D341Med (cell line): ENCODE results near the gene TIMP3.
A peak's percentile ranks its signal among the peaks of the same experiment; 100 is the strongest.

Source experiments
- DNase-seq: peaks from one replicate; pipeline ENCODE4 v3.0.0; 2012; ENCODE audit warnings: low spot score

The TIMP3 gene

DNA sequence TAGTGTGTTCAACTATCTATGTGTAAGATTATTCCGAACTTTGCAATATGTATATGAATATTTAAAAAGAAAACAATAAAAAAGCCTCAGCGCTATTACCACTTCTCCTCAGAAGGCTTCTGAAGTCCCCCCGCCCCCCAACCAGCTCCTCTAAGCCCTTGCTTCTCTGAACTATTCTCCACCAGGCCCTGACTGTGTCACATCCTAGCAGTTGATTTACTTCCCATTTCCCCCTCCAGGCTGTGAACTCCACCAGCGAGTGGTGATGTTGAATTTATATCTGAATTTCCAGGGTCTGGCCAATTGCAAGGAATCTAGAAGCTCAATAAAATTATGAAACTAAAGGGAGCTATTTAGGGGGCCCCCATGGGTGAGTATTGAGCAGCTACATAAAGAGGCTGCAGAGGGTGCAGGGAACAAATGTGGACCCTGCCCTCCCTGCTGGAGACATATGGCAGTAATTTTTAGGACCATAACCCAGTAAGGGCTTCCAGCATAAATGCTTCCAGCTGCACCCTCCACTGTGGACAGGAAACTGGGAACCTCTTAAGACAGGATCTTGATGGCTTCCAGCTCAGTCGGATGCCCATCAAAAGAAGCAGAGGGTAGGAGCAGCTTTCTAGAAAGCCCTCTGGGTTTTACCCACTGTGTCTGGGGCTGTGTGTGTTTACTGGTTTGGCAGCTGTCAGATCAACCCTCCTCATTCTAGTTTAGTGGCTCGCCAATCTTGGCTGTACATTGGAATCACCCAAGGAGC is 81.4 kb downstream of the TIMP3 start:
- DNase-seq = no peak

DNA sequence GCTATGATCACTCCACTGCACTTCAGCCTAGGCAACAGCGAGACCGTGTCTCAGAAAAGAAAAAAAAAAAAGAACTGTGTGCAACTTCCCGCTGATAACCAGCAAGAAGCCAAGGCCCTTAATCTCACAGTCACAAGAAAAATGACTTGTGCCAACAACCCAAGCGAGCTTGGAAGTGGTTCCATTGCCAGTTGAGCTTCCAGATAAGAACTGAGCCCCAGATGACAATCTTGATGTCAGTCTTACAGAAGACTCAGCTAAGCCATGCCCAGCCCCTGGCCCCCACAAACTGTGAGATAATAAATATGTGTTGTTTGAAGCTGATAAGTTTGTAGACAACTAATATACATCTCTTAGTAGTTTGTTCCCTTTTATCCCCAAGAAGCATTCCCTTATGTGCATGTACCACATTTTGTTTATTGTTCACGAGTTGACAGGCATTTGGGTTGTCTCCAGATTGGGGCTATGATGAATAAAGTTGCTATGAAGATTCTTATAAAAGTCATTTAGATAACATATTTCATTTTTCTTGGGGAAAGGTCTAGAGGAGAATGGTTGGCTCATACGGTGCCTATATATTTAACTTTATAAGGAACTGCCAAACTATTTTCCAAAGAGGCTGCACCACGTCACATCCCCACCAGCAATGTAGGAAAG is 85.9 kb downstream of the TIMP3 start:
- no peak for DNase-seq

- DNase-seq = no peak
Measured at GRCh38 chr22:32888976-32889375, 87.5 kb downstream of the TIMP3 start.

- DNase-seq = no peak
Measured at GRCh38 chr22:32896891-32897290, 95.4 kb downstream of the TIMP3 start.

DNA sequence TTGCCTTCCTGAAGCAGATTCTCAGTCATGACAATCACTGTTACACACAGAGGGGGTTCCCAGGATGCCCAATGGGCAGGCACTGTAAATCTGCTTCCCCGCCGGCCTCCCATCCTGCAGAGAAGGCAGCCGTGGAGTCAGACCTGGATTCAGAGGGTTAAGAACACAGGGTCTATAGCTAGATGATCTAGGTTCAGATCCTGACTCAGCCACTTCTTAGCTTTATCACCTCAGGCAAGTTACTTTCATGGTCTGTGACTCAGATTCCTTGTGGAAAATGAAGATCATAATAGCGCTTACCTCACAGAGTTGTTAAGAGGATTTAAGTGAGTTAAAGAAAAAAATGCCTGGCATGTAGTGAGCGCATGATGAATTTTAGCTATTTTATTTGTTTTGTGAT is 95.9 kb downstream of the TIMP3 start:
- DNase-seq = no peak

DNA sequence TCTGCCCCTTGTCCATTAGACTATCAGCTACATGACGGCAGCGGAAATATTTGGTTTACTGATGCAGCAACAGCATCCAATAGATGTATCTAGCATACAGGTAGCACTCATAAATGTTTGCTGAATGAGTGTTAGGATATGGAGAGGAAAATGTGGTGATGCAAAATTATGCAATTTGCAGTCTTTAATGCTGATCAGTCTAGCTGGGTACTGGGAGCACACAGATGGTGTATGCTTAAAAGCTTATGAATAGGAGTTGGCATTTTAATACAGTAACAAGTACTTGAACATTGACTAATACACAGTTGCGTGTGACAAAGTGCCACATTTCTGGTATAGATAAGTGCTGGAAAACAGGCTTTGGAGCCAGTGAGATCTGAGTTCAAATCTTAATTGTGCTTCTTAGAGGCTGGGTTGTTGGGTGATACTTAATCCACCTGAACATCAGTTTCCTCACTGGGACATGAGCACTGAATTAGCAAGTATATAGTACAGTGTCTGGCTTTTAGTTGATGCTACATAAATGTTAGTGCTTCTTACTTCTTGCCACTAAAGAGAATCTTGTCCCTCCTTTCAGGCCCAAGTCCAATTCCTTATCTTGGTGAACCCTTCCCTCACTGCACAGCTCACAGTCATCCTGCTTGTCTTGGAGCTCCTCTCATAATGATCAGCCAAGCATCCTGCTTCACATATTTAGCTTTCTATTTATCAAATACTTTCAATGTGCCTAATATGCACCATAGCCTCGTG is 99.6 kb downstream of the TIMP3 start:
- no peak for DNase-seq

DNA sequence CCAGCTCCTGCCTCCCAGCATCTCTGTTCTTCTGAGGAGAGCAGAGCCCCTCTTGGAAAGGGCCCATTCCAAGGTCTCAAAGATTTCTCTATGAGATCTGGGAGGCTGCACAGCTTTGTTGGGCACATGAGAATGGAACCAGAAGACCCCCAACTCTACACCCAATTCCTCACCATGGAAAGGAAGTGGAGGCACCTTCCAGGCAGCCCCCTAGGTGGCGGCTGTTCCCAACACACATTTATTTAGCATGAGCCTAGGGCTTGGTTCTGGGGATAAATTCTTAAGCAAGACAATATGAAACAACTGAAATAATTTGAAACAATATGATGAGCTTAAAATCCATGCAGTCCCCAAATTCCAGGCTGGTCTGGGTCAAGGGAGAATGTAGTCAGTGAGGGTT is 100.4 kb downstream of the TIMP3 start:
- DNase-seq = no peak

GRCh38 chr22:32903507-32903906 is 102.0 kb downstream of the TIMP3 start:
- DNase-seq = no peak

- peak; percentile 47 for DNase-seq
Measured at GRCh38 chr22:32904044-32904443, 102.5 kb downstream of the TIMP3 start.

GRCh38 chr22:32905400-32905799 is 103.9 kb downstream of the TIMP3 start:
- DNase-seq = no peak

DNA sequence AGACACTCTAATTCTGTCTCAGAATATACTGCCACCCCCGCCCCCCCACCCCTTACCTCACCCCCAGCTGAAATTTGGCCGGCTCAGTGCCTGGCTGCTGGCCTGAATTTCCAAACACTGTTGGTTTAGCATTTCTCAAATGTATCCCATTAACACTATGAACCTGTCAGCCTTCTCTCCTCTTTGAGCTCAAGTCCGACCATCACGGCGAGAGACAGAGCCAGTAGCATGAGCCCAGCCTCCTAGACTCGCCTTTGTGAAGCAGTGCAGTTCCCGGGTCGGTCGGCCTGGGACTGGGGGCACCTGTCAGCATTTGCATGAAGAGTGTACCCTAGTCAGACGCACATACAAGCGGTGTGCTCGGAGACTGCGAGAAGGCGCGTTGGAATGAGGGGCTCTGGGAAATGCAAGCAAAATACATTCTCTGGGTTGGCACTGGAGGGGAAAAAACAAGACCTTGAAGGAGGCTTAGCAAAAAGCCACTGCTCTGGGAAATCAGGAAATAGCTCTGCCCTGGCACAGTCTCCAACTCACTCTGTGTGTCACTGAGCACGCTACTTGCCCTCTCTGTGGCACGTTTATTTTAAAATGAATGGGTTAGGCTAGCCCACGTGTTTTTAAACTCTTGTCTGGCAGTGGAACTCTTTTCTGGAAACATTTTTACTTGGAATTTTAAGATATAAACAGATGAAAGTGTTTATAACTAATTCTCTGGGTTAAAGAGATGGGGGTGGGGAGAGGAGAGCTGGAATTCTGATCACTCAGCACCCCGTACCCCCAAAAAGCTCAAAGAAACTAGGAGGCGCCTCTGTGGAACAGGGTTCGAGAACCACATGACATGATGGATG is 108.3 kb downstream of the TIMP3 start:
- DNase-seq = no peak

DNA sequence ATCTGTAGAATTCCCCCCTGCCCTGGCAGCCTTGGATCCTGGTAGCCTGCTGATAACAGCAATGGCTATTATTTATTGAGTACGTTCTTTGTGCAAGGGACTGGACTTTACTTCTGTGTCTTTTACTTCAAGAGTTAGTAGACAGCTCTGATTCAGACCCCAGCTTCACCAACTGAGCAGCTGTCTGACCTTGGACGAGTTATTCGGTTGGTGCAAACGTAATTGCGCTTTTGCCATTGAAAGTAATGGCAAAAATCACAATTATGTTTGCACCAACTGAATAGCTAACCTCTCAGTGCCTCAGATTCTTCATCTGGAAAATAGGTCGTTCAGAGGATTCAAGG is 108.9 kb downstream of the TIMP3 start:
- no peak for DNase-seq

- DNase-seq = no peak
Measured at GRCh38 chr22:32911503-32911902, 110.0 kb downstream of the TIMP3 start.
